ENCODE measurements around the gene AP2B1. TPM values are rescaled to one million over a fixed set of nuclear protein-coding genes. Genes with fewer than 3 reads are reported as not detected.

Gene AP2B1
- total RNA-seq, 2 donors from 2014 or later: 255 to 258 TPM

GRCh38 chr17:35717475-35717874, 130.4 kb downstream of the AP2B1 start:
- no peak for DNase-seq
- Histone ChIP-seq H3K36me3 (ENCODE audit: control insufficient read depth, insufficient read depth, low read length) (peaks cover 79% of the 10 kb centered on the region), H3K9ac (ENCODE audit: extremely low read depth, low read length, poor library complexity, severe bottlenecking) (no peak overlapping the region), H3K27me3 (ENCODE audit: control insufficient read depth, insufficient read depth, low read length, poor library complexity, severe bottlenecking) (no peaks in the 10 kb centered on the region), H3K9me3 (ENCODE audit: control insufficient read depth, low read length) (no peaks in the 10 kb centered on the region), H3K4me1 (ENCODE audit: control insufficient read depth, insufficient read depth, low read length) (peaks cover 6% of the 10 kb centered on the region), H3K27ac (ENCODE audit: low read depth, low read length) (no peak overlapping the region), H3K4me3 (ENCODE audit: low read length) (no peak overlapping the region)
- Mint-ChIP-seq H3K36me3 (ENCODE audit: low read depth) (peaks cover 31% of the 10 kb centered on the region), H3K9me3 (no peaks in the 10 kb centered on the region), H3K4me1 (peaks cover 14% of the 10 kb centered on the region), H3K4me3 (no peak overlapping the region), H3K27me3 (ENCODE audit: insufficient read depth) (no peaks in the 10 kb centered on the region), H3K27ac (no peak overlapping the region)
- WGBS, 2 experiments (ENCODE audit: insufficient coverage in 1 of 2, insufficient read length in 1 of 2): 88 to 100% methylated on average over 2 of the region's 2 CpGs
- no peak for TF ChIP-seq CTCF (conservative IDR thresholded peaks at IDR 0.05)

- H3K4me3 Mint-ChIP-seq: no peak overlapping the region
- Histone ChIP-seq H3K27me3 (ENCODE audit: control insufficient read depth, insufficient read depth, low read length, poor library complexity, severe bottlenecking) (no peaks in the 10 kb centered on the region), H3K4me3 (ENCODE audit: low read length) (no peak overlapping the region), H3K36me3 (ENCODE audit: control insufficient read depth, insufficient read depth, low read length) (peaks cover 67% of the 10 kb centered on the region), H3K9ac (ENCODE audit: extremely low read depth, low read length, poor library complexity, severe bottlenecking) (no peak overlapping the region), H3K27ac (ENCODE audit: low read depth, low read length) (no peak overlapping the region), H3K9me3 (ENCODE audit: control insufficient read depth, low read length) (no peaks in the 10 kb centered on the region), H3K4me1 (ENCODE audit: control insufficient read depth, insufficient read depth, low read length) (peaks cover 16% of the 10 kb centered on the region)
- H3K4me1 Mint-ChIP-seq: peaks cover 34% of the 10 kb centered on the region
- H3K36me3 Mint-ChIP-seq (ENCODE audit: low read depth): peaks cover 44% of the 10 kb centered on the region
- TF ChIP-seq CTCF (conservative IDR thresholded peaks at IDR 0.05): no peak
- no peak for DNase-seq
- no peaks in the 10 kb centered on the region for H3K27me3 Mint-ChIP-seq (ENCODE audit: insufficient read depth)
- H3K27ac Mint-ChIP-seq: no peak overlapping the region
- 96 to 98% methylated on average over 2 of the region's 2 CpGs for WGBS, 2 experiments (ENCODE audit: insufficient coverage in 1 of 2, insufficient read length in 1 of 2)
- no peaks in the 10 kb centered on the region for H3K9me3 Mint-ChIP-seq
Measured at GRCh38 chr17:35723735-35724134, 136.6 kb downstream of the AP2B1 start.

- no peak for TF ChIP-seq CTCF (conservative IDR thresholded peaks at IDR 0.05)
- no peaks in the 10 kb centered on the region for H3K27me3 Mint-ChIP-seq (ENCODE audit: insufficient read depth)
- H3K4me1 ChIP-seq (ENCODE audit: control insufficient read depth, insufficient read depth, low read length): peaks cover 25% of the 10 kb centered on the region
- 93% methylated on average over 1 to 4 of the region's 4 CpGs for WGBS, 2 experiments (ENCODE audit: insufficient coverage in 1 of 2, insufficient read length in 1 of 2)
- H3K27ac ChIP-seq (ENCODE audit: low read depth, low read length): no peak overlapping the region
- no peaks in the 10 kb centered on the region for H3K9me3 ChIP-seq (ENCODE audit: control insufficient read depth, low read length)
- no peak overlapping the region for H3K4me3 ChIP-seq (ENCODE audit: low read length)
- peaks cover 47% of the 10 kb centered on the region for H3K4me1 Mint-ChIP-seq
- H3K4me3 Mint-ChIP-seq: no peak overlapping the region
- H3K27ac Mint-ChIP-seq: no peak overlapping the region
- H3K9me3 Mint-ChIP-seq: no peaks in the 10 kb centered on the region
- H3K36me3 Mint-ChIP-seq (ENCODE audit: low read depth): peaks cover 36% of the 10 kb centered on the region
- H3K27me3 ChIP-seq (ENCODE audit: control insufficient read depth, insufficient read depth, low read length, poor library complexity, severe bottlenecking): no peaks in the 10 kb centered on the region
- H3K36me3 ChIP-seq (ENCODE audit: control insufficient read depth, insufficient read depth, low read length): peaks cover 60% of the 10 kb centered on the region
- no peak overlapping the region for H3K9ac ChIP-seq (ENCODE audit: extremely low read depth, low read length, poor library complexity, severe bottlenecking)
- DNase-seq: no peak
Measured at GRCh38 chr17:35725058-35725457, 137.9 kb downstream of the AP2B1 start.
